CD4-positive, alpha-beta T cell treated with Interleukin-15 for 1 hour (primary cell): Measurements from ENCODE around the gene ILF2.
A peak's percentile ranks its signal among the peaks of the same experiment; 100 is the strongest.
"Not testable (repeated sequence)": the region's sequence is repeated elsewhere in the genome, so short reads cannot be mapped to it uniquely, and the experiment has no call there.

Experiments used
- DNase-seq: peaks from one replicate; pipeline ENCODE4 v3.0.0-alpha.2; 2020

Gene ILF2

GRCh38 chr1:153647346-153647714 lies 23.5 kb downstream of the ILF2 start:
- DNase-seq, result no peak

- DNase-seq, result no peak
Observed at GRCh38 chr1:153646672-153647345, 24.0 kb downstream of the ILF2 start.

- DNase-seq, result no peak
Observed at GRCh38 chr1:153643816-153644215, 27.0 kb downstream of the ILF2 start.

GRCh38 chr1:153643100-153643499 lies 27.7 kb downstream of the ILF2 start:
- no peak for DNase-seq

- DNase-seq, result no peak
Observed at GRCh38 chr1:153642161-153642560, 28.6 kb downstream of the ILF2 start.

- no peak for DNase-seq
Observed at GRCh38 chr1:153640861-153641260, 29.9 kb downstream of the ILF2 start.

- not testable (repeated sequence) for DNase-seq
Observed at GRCh38 chr1:153640213-153640612, 30.6 kb downstream of the ILF2 start.

- no peak for DNase-seq
Observed at GRCh38 chr1:153639280-153639679, 31.5 kb downstream of the ILF2 start.

GRCh38 chr1:153638261-153638660 lies 32.5 kb downstream of the ILF2 start:
- DNase-seq, result no peak

GRCh38 chr1:153636312-153636711 lies 34.5 kb downstream of the ILF2 start:
- DNase-seq, result no peak

GRCh38 chr1:153635872-153636271 lies 34.9 kb downstream of the ILF2 start:
- DNase-seq, result no peak

- peak; percentile 97 for DNase-seq
Observed at GRCh38 chr1:153633754-153634665, 36.8 kb downstream of the ILF2 start, which contains the start of gene CHTOP. TSS of gene CHTOP (plus strand) at chr1:153634066. CDS start at chr1:153636589, 2,523 bp downstream.

- DNase-seq, result no peak
Observed at GRCh38 chr1:153633161-153633753, 37.5 kb downstream of the ILF2 start.

- DNase-seq, result no peak
Observed at GRCh38 chr1:153631047-153632022, 39.5 kb downstream of the ILF2 start.

- DNase-seq, result no peak
Observed at GRCh38 chr1:153630384-153630783, 40.4 kb downstream of the ILF2 start.

GRCh38 chr1:153629971-153630370 lies 40.8 kb downstream of the ILF2 start:
- no peak for DNase-seq

- DNase-seq, result no peak
Observed at GRCh38 chr1:153629343-153629665, 41.5 kb downstream of the ILF2 start.

GRCh38 chr1:153628638-153629342 lies 42.0 kb downstream of the ILF2 start:
- no peak for DNase-seq

GRCh38 chr1:153627715-153628626 lies 42.8 kb downstream of the ILF2 start, which contains the start of gene S100A1:
TSS of gene S100A1 (plus strand) at chr1:153628434. CDS start at chr1:153630522, 2,088 bp downstream.
- DNase-seq, result no peak

- no peak for DNase-seq
Observed at GRCh38 chr1:153626904-153627714, 43.7 kb downstream of the ILF2 start, which contains the start of gene S100A13. TSS of gene S100A13 (minus strand) at chr1:153627505. CDS start at chr1:153626472, 1,033 bp downstream.
